ENCODE measurements around the gene TSPAN3.

GRCh38 chr15:77039217-77039533 lies 31.7 kb downstream of the TSPAN3 start:
- TF ChIP-seq CTCF (IDR thresholded peaks at IDR 0.05; ENCODE audit: insufficient read depth, low read length) (no peak), POLR2AphosphoS5 (IDR thresholded peaks at IDR 0.05; ENCODE audit: low read depth) (no peak), GABPA (IDR thresholded peaks at IDR 0.05; ENCODE audit: low read depth) (no peak), REST (IDR thresholded peaks at IDR 0.05; ENCODE audit: insufficient replicate concordance, low read depth) (no peak)
